HG03097 (cell line): Measurements from ENCODE around the gene TMEM212.
A peak's percentile ranks its signal among the peaks of the same experiment; 100 is the strongest.

Source experiments
- ATAC-seq: cut with Tn5 transposase; IDR thresholded peaks from one replicate; pipeline ENCODE4 v1.9.1; 2021; ENCODE audit not compliant: unreplicated experiment, low FRiP score

TMEM212 gene

GRCh38 chr3:171833789-171834460, 9.2 kb upstream of the TMEM212 start:
- ATAC-seq, result no peak

- ATAC-seq, result no peak
Measured at GRCh38 chr3:171834461-171834801, 8.7 kb upstream of the TMEM212 start.

DNA sequence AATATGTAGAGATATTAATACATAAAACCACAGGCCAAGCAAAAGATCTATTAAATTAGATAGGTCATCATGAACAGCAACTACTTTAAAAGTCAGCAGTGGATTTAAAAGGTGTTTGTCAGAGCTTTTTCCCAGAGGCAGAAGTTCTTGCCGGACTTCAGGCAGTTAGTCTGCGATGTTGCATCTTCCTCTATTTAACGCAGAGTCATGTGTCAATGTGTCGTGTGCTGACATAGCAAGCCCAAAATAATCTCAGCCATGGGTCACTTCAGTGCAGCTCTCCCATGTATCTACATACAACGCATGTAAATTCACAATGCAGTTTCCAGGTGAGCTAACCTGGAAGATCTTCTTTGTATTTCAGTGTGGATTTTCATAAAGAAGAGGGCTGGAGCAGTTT, 8.0 kb upstream of the TMEM212 start:
- ATAC-seq, result no peak

DNA sequence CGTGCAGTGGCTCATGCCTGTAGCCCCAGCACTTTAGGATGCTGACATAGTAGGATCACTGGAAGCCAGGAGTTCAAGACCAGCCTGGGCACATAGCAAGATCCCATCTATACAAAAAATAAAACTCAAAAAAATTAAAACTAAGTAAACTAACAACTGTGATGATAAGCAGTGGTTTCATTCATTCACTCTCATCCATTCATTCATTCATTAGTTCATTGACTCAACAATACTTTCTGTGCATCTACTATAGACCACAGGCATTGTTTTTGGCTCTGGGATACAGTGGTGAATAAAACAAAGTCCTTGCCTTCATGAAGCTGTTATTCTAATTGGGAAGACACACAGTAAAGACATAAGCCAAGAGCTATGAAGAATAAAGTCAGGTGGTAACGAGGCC, 7.5 kb upstream of the TMEM212 start:
- no peak for ATAC-seq

DNA sequence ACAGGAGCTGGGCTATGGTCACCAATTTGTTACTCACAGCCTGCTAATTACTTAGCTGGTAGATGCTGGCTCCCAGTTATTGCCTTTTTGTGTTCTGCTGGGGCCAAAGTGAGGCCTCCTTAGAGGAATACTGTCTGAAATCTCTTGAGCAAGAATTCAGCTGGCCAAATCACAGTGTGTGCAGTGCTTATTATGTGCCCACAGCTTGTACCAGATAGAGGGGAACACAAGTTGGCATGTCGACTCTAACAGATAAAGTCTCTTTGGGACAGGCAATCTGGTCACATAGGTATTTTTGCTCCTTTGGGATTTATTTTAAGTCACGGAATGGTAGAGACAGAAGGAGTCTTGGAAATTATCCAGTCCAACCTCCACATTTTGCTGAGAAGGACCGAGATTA, 6.3 kb upstream of the TMEM212 start:
- no peak for ATAC-seq

- no peak for ATAC-seq
Measured at GRCh38 chr3:171837698-171838097, 5.5 kb upstream of the TMEM212 start.

GRCh38 chr3:171838218-171838720, 4.9 kb upstream of the TMEM212 start:
- no peak for ATAC-seq

- no peak for ATAC-seq
Measured at GRCh38 chr3:171839270-171839669, 3.9 kb upstream of the TMEM212 start.

- ATAC-seq, result no peak
Measured at GRCh38 chr3:171840445-171840810, 2.7 kb upstream of the TMEM212 start.

- no peak for ATAC-seq
Measured at GRCh38 chr3:171840811-171841619, 2.1 kb upstream of the TMEM212 start.

DNA sequence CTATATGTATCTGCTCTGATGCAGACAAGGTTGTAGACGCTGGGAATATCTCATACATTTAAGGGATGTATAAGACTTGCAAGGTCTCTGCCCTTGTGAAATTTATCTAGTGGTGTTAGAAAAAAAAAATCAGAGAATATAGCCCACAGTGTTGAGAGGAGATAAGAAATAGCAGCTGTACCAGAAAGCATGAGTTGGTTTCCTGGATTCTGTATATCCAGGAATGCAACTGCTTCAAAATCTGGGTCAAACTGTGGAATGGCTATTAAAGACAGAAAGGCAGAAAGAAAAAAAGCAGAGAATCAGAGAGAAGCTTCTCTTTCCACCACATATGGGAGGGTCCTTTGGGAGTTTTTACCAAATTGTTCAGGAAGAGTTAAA, 1.5 kb upstream of the TMEM212 start:
- no peak for ATAC-seq

DNA sequence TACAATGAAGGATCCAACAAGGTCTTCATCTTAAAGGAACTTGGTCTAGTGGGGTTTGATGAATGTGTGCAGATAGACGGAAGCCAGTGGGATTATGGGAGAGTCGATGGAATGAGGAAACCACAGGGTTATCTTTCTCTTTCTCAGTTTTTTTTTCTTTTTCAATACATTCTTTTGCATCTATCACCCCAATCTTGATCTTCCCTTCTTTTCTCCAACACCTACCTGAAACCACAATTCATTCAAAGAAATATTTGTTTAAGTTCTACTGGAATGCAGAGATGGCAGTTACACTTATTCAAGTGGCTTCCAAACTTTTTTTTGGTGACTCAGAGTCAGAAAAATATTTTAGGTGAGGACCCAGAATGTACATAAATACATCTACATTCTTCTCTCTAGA, 1.7 kb downstream of the TMEM212 start:
- no peak for ATAC-seq

DNA sequence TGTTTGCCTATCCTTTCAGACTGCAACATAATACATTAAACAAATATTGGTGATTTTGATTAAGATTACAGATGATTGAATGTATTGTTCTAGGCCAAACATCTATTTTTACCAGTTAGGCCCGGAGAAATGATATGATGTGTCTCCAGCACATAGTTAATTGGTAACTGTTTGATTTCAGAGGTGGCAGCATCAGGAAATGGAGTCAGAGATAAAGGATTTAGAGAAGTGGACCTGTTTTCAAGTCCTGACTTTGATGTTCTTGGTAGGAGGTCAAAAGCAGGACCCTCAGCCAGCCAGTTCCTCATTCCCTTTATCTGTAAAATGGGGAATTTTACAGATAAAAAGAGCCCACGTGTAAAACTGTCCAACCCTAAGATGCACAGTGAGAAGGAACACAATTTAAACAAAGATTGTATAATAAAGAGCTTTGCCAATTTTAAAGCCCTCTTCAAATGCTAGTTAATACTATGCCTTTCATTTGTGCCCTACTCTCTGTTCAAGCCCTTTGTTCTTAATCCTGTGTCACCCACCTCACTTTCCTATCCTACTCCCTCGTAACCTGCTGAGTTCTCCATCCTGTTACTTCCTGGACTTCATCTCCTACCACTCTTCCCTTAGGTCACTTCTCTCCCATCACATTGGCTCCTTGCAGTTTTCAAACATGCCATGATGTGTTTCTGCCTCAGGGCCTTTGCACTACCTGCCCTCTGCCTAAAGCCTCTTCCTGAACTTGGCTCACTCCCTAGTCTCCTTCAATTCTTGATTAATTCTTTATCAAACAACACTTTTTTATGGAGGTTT, 2.5 kb downstream of the TMEM212 start:
- ATAC-seq, result no peak

GRCh38 chr3:171846597-171846996, 3.4 kb downstream of the TMEM212 start:
- ATAC-seq, result peak; percentile 90

DNA sequence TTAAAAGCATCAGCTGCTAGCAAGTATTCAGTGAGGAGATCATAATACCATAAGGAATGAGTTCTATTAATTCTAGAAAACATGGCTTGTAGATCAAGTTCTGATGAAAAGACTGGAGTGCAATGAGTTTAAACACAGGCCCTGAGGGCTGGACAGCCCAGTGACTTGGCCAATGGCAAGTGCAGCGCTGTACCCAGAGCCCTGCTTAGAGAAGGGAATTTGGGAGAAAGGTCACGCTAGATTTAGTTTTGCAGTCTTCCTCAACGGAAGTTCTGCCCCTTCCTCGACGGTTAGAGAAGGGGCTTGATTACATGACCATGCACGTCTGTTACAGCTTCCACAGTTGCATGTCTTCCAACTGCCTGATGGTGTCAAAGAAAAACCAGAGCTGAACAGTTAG, 4.0 kb downstream of the TMEM212 start:
- ATAC-seq, result no peak

GRCh38 chr3:171847595-171848259, 4.6 kb downstream of the TMEM212 start:
- ATAC-seq, result no peak

GRCh38 chr3:171849617-171850319, 6.6 kb downstream of the TMEM212 start:
- no peak for ATAC-seq

DNA sequence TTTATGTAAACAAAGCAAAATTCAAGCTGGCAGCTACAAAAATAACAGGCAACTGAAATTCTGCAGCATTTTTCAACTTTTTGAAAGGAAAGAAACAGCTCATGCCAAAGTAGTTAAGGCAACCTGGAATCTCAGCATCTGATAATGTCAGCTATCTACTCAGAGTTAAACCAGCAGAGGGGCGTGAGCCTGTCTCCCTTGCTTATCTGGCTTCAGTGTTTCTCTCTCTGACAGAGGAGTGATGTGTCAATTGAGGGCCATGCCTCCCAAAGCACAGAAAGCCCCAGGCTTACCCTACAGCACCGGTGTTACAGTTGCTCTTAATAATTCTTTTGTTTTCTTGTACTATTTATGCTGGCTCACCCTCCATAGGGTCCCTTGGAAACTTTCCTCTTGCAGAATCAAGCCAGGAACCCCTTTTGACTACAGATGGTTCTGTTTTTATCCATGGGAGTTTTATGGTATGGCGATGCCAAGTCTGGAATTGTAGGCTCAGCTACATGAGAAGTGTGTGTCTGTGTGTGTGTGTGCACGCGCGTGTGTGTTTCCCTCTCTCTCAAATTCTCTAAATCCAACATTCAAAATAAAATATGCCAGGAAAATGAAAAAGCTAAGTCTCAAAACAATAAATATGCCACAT, 7.3 kb downstream of the TMEM212 start:
- no peak for ATAC-seq

GRCh38 chr3:171850960-171851659, 8.0 kb downstream of the TMEM212 start:
- no peak for ATAC-seq
